Femur (tissue), 1 donor: Measurements from ENCODE around the gene MAML3.

Source experiments
- DNase-seq: peaks from one replicate; pipeline ENCODE4 v3.0.0-alpha.2; 2017

The MAML3 gene

GRCh38 chr4:139826426-139826825, 327.6 kb downstream of the MAML3 start:
- no peak for DNase-seq

DNA sequence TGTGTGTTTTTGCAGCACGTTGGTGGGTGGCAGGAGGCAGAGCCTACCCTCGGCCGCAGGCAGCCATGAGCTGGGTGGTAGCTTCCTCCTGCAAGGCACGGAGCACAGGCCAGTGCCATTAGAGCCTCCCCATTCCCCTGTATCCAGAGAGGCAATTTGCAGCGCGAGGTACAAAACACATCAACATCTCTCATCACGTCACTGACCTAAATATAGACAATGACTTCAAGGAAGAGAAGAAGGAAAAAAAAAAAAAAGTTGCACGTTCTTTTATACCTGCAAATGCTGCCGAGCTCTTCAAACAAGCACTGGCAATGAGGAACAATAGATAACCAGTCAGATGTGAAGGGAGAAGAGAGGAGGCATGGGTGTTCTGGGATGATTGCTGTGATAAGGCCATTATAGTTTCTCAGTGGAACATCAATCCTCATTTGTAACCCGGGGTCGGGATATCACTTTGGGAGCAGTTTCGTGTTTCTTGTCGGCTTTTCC, 328.4 kb downstream of the MAML3 start:
- DNase-seq = no peak

GRCh38 chr4:139824882-139825522, 329.0 kb downstream of the MAML3 start:
- DNase-seq = no peak

DNA sequence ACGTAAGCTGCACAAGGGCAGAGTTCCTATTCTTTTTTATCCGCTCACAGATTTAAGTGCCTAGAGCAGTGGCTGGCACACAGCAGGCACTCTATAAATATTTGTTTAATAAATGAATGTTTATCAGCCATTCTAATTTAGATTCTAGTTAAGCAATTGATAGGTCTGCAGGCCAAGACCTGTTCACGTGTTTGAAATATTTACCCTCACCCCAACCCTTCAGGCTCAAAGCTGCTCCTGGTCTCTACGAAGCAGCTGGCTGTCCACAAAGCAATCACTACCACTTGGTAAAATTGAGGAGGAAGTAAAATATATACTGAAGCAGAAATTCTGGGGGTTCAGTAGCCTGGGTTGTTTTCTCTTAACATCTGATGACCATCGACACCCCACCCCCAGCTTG, 330.2 kb downstream of the MAML3 start:
- DNase-seq = no peak

DNA sequence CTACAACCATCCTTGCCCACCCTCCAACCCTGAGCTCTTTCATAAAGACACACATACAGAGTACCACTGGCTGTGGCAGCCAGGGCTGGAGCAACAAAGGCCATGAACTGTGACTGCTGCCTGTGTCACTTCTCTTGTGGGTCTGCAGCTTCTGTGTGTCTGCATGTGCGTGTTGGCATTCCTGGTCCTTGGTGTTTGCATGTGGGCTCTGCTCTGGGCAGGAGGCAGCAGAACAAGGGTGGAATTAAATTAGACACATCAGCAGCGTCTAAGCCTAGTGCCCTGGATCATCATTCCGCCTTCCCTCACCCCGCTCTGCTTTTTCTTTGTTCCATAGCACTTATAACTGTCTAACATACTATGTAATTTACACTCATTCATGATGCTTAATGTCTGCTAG, 330.6 kb downstream of the MAML3 start:
- DNase-seq = no peak

DNA sequence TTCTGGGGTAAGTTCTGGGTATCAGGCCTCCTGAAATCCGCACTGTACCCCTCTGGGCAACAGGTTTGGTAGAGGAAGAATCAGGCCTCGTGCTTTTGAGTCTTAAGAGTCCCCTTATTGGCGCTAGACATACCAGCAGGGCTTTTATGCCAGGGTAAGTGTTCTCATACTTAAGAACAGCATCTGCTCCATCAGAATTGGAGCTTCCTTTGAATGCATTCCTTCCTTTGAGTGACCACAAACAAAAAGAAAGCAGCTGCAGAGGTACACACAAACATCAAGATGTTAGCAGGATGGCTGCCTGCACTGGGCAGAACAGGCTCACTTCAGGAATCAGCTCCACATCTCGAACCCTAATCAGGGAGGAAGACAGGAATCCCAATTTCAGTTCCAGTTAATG, 331.6 kb downstream of the MAML3 start:
- no peak for DNase-seq

DNA sequence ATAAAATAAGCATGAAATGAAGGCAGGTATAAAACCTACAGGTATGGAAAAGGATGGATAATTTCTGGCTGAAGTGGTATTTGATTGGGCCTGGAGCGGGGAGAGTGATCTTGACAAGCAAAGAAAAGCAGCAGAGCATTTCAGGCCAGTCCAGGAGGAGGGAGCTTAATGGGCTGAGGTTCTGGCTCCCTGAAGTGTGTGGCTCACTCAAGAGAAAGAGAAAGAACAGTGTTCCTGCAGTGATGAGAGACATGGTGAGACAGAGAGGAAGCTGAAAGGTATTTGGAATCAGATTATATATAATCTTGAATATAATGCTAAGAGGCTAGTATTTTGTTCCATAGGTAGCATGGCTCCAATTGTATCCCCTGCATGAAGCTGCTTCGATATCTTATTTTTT, 334.9 kb downstream of the MAML3 start:
- no peak for DNase-seq

DNA sequence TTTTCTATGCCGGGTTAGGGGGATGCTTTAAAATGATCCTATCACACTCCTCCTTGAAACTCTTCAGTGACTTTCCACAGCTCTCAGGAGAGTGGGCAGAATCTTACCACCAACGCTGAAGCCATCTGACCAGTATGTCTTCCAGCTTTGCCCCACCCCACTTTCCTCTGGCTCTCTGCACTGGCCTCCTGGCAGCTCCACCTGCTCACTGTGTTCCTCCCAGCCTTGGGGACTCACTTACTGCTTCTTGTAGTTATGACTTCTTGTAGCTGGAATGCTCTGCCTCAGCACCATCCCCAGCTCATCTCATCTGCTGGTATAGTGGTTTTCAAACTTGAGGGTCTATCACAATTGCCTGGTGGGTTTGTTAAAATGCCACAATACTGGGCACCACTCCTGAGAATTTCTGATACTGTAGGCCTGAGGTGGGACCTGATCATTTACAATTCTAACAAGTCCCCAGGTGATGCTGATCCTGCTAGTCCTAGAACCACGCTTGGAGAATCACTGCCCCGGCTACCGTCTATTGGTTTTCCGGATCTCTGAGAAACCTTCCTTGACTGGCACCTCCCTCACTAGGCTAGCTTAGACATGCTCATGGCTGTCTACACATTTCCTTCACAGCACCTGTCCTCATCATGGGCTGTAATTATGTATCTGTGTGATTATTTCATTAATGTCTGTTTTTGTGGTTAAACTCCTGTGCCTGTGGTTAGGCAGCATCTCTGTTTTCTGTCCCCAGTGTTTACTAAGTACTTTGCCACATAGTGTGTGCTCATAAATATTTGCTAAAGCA, 336.1 kb downstream of the MAML3 start:
- no peak for DNase-seq

GRCh38 chr4:139816856-139817255, 337.1 kb downstream of the MAML3 start:
- no peak for DNase-seq

DNA sequence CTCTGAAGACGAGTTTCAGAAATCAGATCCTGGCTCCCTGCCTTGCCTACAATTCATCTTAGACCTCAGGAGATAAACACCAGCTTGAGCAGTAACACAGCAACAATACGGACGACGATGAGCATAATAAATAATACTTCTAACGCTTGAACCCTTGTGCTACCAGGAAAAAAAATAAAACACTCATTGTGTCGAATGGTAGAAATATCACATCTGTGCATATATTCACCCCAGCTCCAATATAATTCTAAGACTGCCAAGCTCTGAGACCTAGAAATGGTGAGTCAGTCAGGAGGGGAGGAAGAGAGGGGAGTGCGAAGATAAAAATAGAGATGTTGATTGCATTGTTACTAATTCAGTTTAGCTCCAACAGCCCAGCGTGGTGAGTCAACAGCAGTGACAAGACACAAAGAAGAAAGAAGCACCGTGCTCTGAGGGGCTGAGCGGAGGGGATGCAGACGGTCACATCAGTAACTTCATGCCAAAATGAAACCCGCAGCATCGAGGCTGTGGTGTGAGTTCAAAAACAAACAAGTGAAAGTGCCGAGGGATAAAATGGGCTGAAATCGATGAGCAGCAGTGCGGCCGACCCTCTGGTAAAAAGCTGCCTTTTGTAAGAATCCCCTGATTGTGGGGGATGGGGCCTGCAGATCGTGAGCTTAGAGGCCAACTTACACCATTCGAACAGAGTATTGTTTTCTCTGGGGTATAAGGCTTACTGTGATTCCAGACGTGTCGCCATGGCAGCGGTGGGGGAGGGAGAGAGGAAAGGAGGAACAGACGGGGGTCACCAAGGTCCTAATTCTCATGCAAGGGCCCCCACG, 338.0 kb downstream of the MAML3 start:
- peak; percentile 55 for DNase-seq

DNA sequence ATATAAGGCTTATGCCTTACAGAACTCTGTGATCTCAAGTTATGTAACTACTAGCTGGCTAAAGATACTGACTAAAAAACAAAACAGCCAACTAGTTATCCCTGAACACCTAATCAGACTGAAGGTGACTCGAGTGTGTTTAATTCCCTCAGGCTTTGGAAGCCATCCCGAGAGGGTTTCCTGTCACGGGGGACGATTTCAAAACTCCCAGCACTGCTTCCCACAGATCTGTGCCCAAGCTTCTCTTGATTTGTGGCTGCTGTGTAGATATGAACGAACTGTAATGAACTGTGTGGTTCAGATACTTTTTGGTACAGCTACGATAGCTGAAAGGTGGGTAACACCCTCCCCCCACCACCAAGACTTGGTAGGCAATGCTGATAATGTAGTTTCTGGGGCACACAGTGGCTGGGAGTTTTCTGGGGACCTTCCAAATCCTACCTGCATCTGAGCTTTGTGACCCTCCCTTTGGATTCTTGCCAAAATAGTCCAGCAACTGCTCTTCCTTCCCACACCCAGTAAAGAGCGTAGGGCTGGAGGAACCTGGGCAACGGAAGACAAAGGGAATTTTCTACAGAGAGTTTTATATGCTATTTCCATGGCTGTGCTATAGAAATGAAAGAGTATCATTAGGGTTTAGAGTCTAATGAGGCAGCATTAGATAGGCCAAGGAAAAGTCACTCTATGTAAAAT, 339.5 kb downstream of the MAML3 start:
- no peak for DNase-seq

DNA sequence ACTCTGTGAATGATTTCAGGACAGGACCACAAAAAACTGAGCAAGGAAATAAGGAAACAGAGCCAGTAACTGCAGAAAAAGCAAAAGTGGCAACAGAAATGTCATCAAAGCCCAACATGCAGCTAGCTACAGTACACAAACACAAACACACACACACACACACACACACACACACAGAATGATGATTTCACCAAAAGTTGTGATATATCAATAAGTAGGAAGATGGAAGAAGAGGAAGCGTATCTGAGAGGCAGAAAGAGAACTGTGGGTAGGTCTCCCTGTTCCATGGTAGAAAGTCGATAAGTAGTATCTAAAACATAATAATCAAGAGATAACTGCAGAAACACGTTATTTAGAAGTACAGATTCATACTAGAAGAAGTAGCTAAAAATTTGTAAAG, 340.1 kb downstream of the MAML3 start:
- DNase-seq = no peak

- DNase-seq = no peak
Measured at GRCh38 chr4:139810710-139811109, 343.3 kb downstream of the MAML3 start.

DNA sequence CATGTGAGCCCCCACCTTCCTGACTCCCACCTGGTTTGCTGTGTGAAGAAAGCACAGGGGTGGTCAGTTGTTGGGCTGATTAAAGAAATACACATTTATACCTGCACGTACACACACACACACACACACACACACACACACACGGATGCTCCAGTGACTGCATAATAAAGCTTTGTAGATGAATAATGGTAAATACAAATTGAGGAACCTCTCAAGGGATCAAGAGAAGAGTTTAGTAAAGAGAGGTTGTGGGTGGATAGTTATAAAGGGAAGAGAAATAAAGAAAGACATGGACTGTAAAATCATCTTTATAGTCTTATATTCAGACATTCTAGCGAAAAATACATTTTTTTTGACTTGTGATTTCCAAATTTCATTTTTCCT, 344.2 kb downstream of the MAML3 start:
- no peak for DNase-seq

DNA sequence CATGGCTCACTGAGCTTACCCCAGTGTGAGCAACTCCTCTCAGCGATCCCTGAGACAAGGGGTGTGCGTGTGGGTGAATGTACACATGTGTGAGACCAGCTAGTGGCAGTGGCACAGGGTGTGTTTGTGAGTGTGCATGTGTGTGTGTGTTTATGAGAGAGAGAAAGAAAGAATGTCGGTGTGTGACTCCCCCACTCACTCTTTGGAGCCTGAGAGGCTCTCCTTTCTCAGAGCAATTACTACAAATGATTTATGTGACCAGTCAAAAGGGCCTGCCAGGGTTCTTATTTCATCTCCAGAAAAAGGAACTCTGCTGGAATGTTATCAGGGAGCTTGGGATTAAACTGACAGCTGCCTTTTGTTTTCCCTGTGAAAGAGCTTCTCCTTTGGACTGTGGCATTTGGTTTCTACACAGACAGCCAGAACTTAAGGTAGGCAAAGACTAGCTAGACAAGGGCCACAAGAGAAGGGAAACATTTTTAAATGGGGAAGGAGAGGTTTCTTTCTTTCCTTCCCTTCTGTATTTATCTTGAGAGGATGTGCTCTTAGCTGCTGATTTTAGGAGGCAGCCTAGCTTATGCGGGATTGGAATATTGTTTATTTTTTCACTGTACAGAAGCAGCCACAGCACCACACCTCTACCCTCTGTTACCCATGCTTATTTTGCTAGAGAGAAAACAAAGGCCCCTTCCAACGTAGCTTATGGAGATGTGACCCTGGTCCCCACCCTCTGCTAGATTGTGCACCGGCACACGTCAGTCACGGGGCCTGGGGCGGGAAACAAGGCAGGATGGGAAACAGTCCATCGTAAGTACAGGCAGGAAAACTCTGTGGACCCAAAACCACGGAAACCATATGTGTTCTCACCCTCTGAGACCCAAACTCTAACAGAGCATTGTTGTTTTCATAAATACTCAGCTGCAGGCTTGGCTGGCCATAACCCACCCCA, 344.9 kb downstream of the MAML3 start:
- DNase-seq = no peak

DNA sequence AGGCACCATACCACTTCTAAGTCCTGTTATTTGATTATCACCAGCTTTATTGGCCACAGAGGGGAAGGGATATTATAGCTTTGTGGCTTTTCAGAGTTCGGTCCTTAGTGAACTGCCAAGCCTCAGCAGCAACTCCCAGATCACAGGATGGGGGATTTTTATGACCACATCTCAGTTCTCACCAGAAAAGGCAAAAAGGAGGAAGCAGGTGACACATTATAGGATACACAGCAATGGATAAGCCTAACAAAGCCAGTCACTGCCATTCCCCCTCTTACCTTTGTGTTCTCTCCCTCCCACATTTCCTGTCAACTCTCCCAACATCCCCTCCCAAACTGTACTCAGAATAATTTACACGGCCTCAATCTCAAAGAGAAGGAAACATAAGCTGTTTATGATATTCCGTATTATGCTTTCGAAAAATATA, 345.6 kb downstream of the MAML3 start:
- no peak for DNase-seq

- DNase-seq = no peak
Measured at GRCh38 chr4:139807483-139807882, 346.5 kb downstream of the MAML3 start.

DNA sequence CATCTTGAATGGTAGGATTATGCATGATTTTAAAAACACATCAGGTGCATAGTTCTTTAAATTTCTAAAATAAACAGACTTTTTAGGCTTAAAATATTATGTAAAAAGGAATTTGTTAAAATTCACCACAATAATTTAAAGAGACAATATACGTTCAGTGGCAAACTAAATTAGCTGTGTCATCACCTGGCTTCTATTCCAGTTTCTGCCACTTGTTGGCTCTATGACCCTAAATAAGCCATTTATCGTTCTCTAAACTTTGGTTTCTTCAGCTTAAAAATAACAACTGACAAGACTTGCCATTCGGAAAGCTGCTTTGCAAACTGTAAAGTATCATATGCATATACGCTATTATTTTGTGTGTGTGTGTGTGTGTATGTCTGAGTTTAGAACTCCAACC, 347.1 kb downstream of the MAML3 start:
- DNase-seq = no peak

DNA sequence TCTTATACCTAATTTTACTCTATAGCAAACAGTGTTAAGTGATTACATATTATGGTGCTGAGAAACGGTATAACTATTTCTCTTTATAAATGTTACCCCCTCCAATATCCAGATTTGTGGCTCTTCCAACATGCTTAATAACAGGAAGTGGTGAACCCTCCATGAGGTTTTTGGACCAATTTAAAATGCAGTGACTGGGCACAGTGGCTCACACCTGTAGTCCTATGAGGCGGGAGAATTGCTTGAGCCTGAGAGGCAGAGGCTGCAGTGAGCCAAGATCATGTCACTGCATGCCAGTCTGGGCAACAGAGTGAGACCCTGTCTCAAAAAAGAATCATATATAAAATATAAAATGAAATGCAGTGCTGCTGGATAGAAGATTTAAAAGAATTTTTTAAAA, 351.1 kb downstream of the MAML3 start:
- no peak for DNase-seq

DNA sequence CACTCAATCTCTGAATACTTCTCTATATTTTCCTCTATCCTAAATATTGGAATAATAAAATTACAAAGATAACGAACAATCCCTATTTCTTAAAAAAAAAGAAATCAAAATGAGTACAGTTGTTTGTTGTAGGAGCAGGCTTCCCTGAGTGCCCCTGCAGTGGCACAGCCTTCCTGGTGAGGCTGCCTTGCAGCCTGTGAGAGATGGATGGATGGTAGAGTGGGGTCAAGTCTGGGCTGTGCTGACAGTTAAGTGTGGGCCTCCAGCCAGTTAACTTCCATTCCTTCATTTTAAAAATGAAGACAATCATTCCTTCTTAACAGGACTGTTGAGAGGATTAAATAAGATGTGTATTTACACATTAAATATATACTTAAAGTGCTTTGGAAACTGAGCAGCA, 351.5 kb downstream of the MAML3 start:
- no peak for DNase-seq

DNA sequence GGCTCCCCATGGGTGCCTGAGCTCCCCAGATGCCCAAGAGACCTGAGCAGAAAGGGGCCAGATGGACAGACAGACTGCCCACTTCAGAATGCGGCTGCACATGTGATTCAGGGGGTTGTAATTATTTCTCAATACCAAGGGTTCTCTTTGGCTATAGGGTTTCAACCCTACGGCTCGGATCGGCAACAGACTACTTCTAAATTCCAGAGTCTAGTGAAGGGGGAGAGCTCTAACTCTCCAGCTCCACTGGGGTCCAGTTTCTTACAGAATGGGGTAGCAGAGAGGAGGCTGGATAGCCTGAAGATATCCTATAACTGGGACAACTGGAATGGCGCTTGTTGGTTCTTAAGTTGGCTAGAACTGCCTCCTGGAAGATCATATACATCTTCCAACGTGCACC, 352.1 kb downstream of the MAML3 start:
- no peak for DNase-seq

DNA sequence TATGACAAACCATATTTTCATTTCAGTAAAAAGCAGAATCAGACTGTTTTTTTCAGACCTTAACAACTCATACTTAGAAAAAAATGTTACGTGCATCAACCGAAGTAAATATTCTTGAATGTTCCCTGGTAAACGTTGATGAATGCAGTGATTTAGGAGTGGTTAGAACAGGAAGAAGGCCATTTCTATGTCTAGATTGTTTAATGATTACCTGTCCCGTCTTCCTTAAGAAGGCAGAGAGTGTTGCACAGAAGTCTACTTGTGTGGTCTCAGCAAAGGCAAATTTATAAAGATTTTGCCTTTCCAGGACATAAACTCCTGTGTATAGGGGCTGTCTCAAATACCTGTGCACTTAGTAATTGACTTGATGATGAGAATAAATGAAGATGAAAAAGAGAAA, 353.9 kb downstream of the MAML3 start:
- no peak for DNase-seq
